Effector CD4-positive, alpha-beta T cell (primary cell): ENCODE data around the gene ADTRP.
"Not testable (repeated sequence)": the region's sequence is repeated elsewhere in the genome, so short reads cannot be mapped to it uniquely, and the experiment has no call there.

Experiments
- DNase-seq: peaks from one replicate; pipeline ENCODE4 v3.0.0-alpha.2; 2020

Gene ADTRP

GRCh38 chr6:11802886-11803590 is 24.4 kb upstream of the ADTRP start:
- no peak for DNase-seq

GRCh38 chr6:11800531-11800930 is 21.9 kb upstream of the ADTRP start:
- not testable (repeated sequence) for DNase-seq

GRCh38 chr6:11798538-11798937 is 19.9 kb upstream of the ADTRP start:
- DNase-seq, result no peak

- DNase-seq, result no peak
Observed at GRCh38 chr6:11798096-11798495, 19.5 kb upstream of the ADTRP start.

- DNase-seq, result no peak
Observed at GRCh38 chr6:11796829-11797228, 18.2 kb upstream of the ADTRP start.

GRCh38 chr6:11795403-11795802 is 16.8 kb upstream of the ADTRP start:
- DNase-seq, result no peak

GRCh38 chr6:11793277-11793676 is 14.7 kb upstream of the ADTRP start:
- no peak for DNase-seq

GRCh38 chr6:11791354-11792107 is 12.9 kb upstream of the ADTRP start:
- DNase-seq, result no peak

GRCh38 chr6:11789744-11790143 is 11.1 kb upstream of the ADTRP start:
- DNase-seq, result no peak

- DNase-seq, result no peak
Observed at GRCh38 chr6:11788043-11788442, 9.4 kb upstream of the ADTRP start.

- DNase-seq, result no peak
Observed at GRCh38 chr6:11785774-11786579, 7.4 kb upstream of the ADTRP start.

- no peak for DNase-seq
Observed at GRCh38 chr6:11785415-11785773, 6.8 kb upstream of the ADTRP start.

- DNase-seq, result no peak
Observed at GRCh38 chr6:11784341-11784740, 5.7 kb upstream of the ADTRP start.

GRCh38 chr6:11783524-11784064 is 5.0 kb upstream of the ADTRP start:
- no peak for DNase-seq

- no peak for DNase-seq
Observed at GRCh38 chr6:11782524-11782923, 3.9 kb upstream of the ADTRP start.

GRCh38 chr6:11780097-11780428 is 1.5 kb upstream of the ADTRP start:
- no peak for DNase-seq

- DNase-seq, result no peak
Observed at GRCh38 chr6:11779329-11780096, 910 bp upstream of the ADTRP start.

GRCh38 chr6:11778036-11778435 is 567 bp downstream of the ADTRP start:
- DNase-seq, result no peak

- no peak for DNase-seq
Observed at GRCh38 chr6:11775791-11776409, 2.7 kb downstream of the ADTRP start.

GRCh38 chr6:11774426-11774825 is 4.2 kb downstream of the ADTRP start:
- no peak for DNase-seq

GRCh38 chr6:11773581-11773980 is 5.0 kb downstream of the ADTRP start:
- DNase-seq, result no peak

GRCh38 chr6:11773013-11773412 is 5.6 kb downstream of the ADTRP start:
- DNase-seq, result no peak
